Neural progenitor cell (in vitro differentiated cells): ENCODE measurements around the gene CTSD. TPM values are rescaled to one million over a fixed set of nuclear protein-coding genes. Genes with fewer than 3 reads are reported as not detected.
"Not testable (repeated sequence)": the region's sequence is repeated elsewhere in the genome, so short reads cannot be mapped to it uniquely, and the experiment has no call there.

Experiments used
- DNase-seq: peaks from one replicate; pipeline ENCODE4 v3.0.0-alpha.2; 2016; ENCODE audit warnings: low spot score
- H2AFZ ChIP-seq: fragments of 200-600 bp; sonication (generic); replicated peaks from 2 replicates; pipeline ENCODE4 v1.6.1; 2016; ENCODE audit warnings: antibody characterized with exemption
- H3F3A ChIP-seq: fragments of 200-600 bp; sonication (generic); 2 replicates; pipeline ENCODE4 v1.6.1; 2016; ENCODE audit warnings: antibody characterized with exemption, low read depth
- H3K27ac ChIP-seq: fragments of 200-600 bp; sonication (generic); 2 replicates; pipeline ENCODE4 v1.5.1; 2016; ENCODE audit warnings: mild to moderate bottlenecking
- H3K27me3 ChIP-seq: fragments of 200-600 bp; sonication (generic); 2 replicates; pipeline ENCODE4 v1.6.1; 2016; ENCODE audit warnings: mild to moderate bottlenecking, moderate library complexity
- H3K36me3 ChIP-seq: fragments of 200-600 bp; sonication (generic); 2 replicates; pipeline ENCODE4 v1.5.1; 2016
- H3K4me1 ChIP-seq: fragments of 200-600 bp; sonication (generic); 2 replicates; pipeline ENCODE4 v1.6.1; 2016; ENCODE audit warnings: mixed run types
- H3K4me2 ChIP-seq: fragments of 200-600 bp; sonication (generic); 2 replicates; pipeline ENCODE4 v1.6.1; 2016
- H3K4me3 ChIP-seq: fragments of 200-600 bp; sonication (generic); 2 replicates; pipeline ENCODE4 v1.5.1; 2016
- H3K79me2 ChIP-seq: fragments of 200-600 bp; sonication (generic); 2 replicates; pipeline ENCODE4 v1.6.1; 2016; ENCODE audit warnings: low read depth
- H3K9ac ChIP-seq: fragments of 200-600 bp; sonication (generic); 2 replicates; pipeline ENCODE4 v1.6.1; 2016
- H3K9me3 ChIP-seq: fragments of 200-600 bp; sonication (generic); 2 replicates; pipeline ENCODE4 v1.5.1; 2016; ENCODE audit warnings: low read depth
- H4K20me1 ChIP-seq: fragments of 200-600 bp; sonication (generic); 2 replicates; pipeline ENCODE4 v1.6.1; 2016; ENCODE audit warnings: low read depth
- H3K27ac Mint-ChIP-seq: 3 replicates; pipeline ENCODE4 v1.8.0; 2021; ENCODE audit warnings: mixed read lengths
- H3K27me3 Mint-ChIP-seq: 2 replicates; pipeline ENCODE4 v1.8.0; 2022; ENCODE audit warnings: low read depth, mild to moderate bottlenecking, inconsistent platforms, moderate library complexity, mixed read lengths; ENCODE audit not compliant: insufficient read depth
- H3K36me3 Mint-ChIP-seq: 3 replicates; pipeline ENCODE4 v1.8.0; 2021; ENCODE audit warnings: mixed read lengths
- H3K4me1 Mint-ChIP-seq: 3 replicates; pipeline ENCODE4 v1.8.0; 2021; ENCODE audit warnings: mixed read lengths
- H3K4me3 Mint-ChIP-seq: 3 replicates; pipeline ENCODE4 v1.8.0; 2021; ENCODE audit warnings: mild to moderate bottlenecking, moderate library complexity, mixed read lengths
- H3K9me3 Mint-ChIP-seq: 3 replicates; pipeline ENCODE4 v1.8.0; 2020; ENCODE audit warnings: mixed read lengths
- EZH2 ChIP-seq: fragments of 200-600 bp; sonication (generic); IDR thresholded peaks from 2 replicates; pipeline ENCODE4 v1.6.1; 2017; ENCODE audit warnings: antibody characterized with exemption, mild to moderate bottlenecking, moderate library complexity
- EZH2phosphoT487 ChIP-seq: fragments of 200-600 bp; sonication (generic); IDR thresholded peaks from 2 replicates; pipeline ENCODE4 v1.6.1; 2017; ENCODE audit warnings: antibody characterized with exemption
- total RNA-seq: library from RNA; depleted of rRNA; stranded (reverse); fragments of >200 nt; gene quantifications from 2 replicates; pipeline ENCODE4 v1.2.3, GENCODE V29; 2015; ENCODE audit warnings: low replicate concordance
- TF ChIP-seq, protein P1 (sequence below): fragments of 200-600 bp; sonication (generic); IDR thresholded peaks from 2 replicates; pipeline ENCODE4 v1.5.1; 2017; ENCODE audit warnings: antibody characterized with exemption, mild to moderate bottlenecking

CTSD gene
- 38.2 and 94.6 TPM in 2 replicates for total RNA-seq

DNA sequence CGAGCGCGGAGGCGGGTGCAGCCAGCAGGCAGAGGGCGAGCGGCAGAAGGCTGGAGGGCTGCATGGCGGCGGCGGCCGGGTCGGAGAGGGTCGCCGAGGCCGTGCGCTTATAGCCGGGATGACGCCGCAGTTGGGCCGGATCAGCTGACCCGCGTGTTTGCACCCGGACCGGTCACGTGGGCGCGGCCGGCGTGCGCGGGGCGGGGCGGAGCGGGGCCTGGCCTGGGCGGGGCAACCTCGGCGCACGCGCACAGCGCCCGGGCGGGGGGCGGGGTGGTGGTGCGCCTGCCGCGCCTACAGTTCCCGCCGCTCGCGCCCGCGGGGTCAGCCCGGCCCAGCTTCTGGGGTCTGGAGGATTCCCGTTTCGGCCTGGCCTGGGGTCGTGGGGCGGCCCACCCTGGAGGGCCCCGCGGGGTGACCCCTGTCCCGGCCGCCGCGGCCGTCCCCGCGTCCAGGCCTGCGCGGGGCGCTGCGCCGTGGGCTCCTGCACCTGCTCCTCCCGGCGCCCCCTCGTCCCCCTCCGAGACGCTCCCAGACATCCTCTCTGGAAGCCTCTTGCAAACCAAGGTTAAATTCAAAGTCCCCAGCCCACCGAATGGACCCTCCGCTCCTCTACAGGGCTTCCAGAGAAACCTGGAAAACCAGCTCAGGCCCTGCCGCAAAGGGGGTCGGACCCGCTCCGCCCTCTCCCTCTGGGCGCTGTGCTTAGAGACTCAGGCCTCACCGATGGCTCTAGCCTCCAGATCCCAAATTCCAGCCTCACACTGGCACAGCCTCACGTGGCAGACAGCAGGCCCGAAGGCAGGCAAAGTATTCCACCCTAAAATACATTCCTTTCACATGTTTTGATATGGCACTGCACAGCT lies at the start of gene CTSD:
Gene CTSD, minus strand, starts transcription at position 132 of the 866 bp plus-strand sequence. Its CDS starts 68 bp downstream, at position 64.
- Mint-ChIP-seq H3K27ac (peak within 1 kb of the TSS; percentile 97), H3K4me1 (peaks cover 11% of the 10 kb centered on the region), H3K36me3 (no peaks in the 10 kb centered on the region), H3K27me3 (peaks cover 2% of the 10 kb centered on the region), H3K4me3 (peak within 1 kb of the TSS; percentile 96), H3K9me3 (no peaks in the 10 kb centered on the region)
- peak; percentile 93 for DNase-seq
- no peaks in the 10 kb centered on the region for H3K9me3 ChIP-seq
- peak within 1 kb of the TSS; percentile 89 for H3K9ac ChIP-seq
- H3K79me2 ChIP-seq: peaks cover 13% of the 10 kb centered on the region
- peak within 1 kb of the TSS; percentile 100 for H3K4me2 ChIP-seq
- no peaks in the 10 kb centered on the region for H4K20me1 ChIP-seq
- peak within 1 kb of the TSS; percentile 69 for H2AFZ ChIP-seq
- no peaks in the 10 kb centered on the region for H3F3A ChIP-seq
- no peaks in the 10 kb centered on the region for H3K4me1 ChIP-seq
- no peak for TF ChIP-seq EZH2phosphoT487
- TF ChIP-seq, protein P1, sequence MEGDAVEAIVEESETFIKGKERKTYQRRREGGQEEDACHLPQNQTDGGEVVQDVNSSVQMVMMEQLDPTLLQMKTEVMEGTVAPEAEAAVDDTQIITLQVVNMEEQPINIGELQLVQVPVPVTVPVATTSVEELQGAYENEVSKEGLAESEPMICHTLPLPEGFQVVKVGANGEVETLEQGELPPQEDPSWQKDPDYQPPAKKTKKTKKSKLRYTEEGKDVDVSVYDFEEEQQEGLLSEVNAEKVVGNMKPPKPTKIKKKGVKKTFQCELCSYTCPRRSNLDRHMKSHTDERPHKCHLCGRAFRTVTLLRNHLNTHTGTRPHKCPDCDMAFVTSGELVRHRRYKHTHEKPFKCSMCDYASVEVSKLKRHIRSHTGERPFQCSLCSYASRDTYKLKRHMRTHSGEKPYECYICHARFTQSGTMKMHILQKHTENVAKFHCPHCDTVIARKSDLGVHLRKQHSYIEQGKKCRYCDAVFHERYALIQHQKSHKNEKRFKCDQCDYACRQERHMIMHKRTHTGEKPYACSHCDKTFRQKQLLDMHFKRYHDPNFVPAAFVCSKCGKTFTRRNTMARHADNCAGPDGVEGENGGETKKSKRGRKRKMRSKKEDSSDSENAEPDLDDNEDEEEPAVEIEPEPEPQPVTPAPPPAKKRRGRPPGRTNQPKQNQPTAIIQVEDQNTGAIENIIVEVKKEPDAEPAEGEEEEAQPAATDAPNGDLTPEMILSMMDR: peak; percentile 13
- no peak within 1 kb of the TSS for H3K27ac ChIP-seq
- peak within 1 kb of the TSS; percentile 99 for H3K4me3 ChIP-seq
- no peaks in the 10 kb centered on the region for H3K27me3 ChIP-seq
- no peaks in the 10 kb centered on the region for H3K36me3 ChIP-seq

DNA sequence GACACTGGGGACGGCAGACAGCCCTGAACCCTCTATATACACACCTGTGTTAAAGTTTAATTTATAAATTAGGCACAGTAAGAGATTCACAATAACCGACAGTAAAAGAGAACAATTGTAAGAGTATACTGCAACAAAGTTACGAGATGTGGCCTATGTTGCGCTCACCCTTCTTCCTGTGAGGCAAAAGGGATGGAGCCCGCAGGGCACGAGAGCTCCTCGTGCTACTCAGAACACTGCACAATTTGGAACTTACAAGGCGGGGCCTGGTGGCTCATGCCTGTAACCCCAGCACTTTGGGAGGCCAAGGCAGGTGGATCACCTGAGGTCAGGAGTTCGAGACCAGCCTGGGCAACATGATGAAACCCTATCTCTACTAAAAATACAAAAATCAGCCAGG lies 49.6 kb upstream of the CTSD start:
- H3K36me3 ChIP-seq, H3K4me1 Mint-ChIP-seq, H3K9me3 ChIP-seq, H3K27me3 Mint-ChIP-seq, H3K9ac ChIP-seq, H4K20me1 ChIP-seq, H3K4me2 ChIP-seq, H3F3A ChIP-seq, H3K27me3 ChIP-seq, H3K4me1 ChIP-seq, H3K36me3 Mint-ChIP-seq, DNase-seq, H3K79me2 ChIP-seq, H3K4me3 ChIP-seq, H3K27ac ChIP-seq, H3K27ac Mint-ChIP-seq, H3K4me3 Mint-ChIP-seq, H2AFZ ChIP-seq: not testable (repeated sequence)
- peaks cover 11% of the 10 kb centered on the region for H3K9me3 Mint-ChIP-seq

DNA sequence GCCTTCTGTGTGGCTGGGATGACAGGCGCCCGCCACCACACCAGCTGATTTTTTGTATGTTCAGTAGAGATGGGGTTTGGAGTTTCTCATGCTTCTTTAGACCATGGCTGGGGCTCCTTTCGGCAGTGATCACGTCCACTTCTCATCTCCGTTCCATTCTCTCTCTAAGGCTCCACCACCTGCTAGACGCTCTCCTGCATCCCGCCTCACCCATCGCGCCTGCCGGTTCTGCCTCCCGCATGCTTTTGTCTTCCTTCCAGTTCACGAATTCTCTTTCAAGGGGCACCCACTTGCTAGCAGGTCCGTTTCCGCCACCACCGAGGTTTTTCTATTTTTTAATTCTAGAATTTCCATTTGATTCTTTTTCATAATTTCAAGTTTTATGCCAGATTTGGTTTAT lies 49.1 kb upstream of the CTSD start:
- no peaks in the 10 kb centered on the region for H4K20me1 ChIP-seq
- H3K9ac ChIP-seq: no peak overlapping the region
- H3K9me3 ChIP-seq: no peaks in the 10 kb centered on the region
- Mint-ChIP-seq H3K4me1 (no peaks in the 10 kb centered on the region), H3K4me3 (no peak overlapping the region), H3K27ac (no peak overlapping the region), H3K9me3 (peaks cover 11% of the 10 kb centered on the region), H3K27me3 (peaks cover 4% of the 10 kb centered on the region), H3K36me3 (no peaks in the 10 kb centered on the region)
- no peak overlapping the region for H3K27ac ChIP-seq
- no peak overlapping the region for H2AFZ ChIP-seq
- DNase-seq: no peak
- no peaks in the 10 kb centered on the region for H3K4me1 ChIP-seq
- H3K4me2 ChIP-seq: no peak overlapping the region
- H3K27me3 ChIP-seq: no peaks in the 10 kb centered on the region
- H3K79me2 ChIP-seq: no peaks in the 10 kb centered on the region
- H3F3A ChIP-seq: no peaks in the 10 kb centered on the region
- no peaks in the 10 kb centered on the region for H3K36me3 ChIP-seq
- TF ChIP-seq EZH2phosphoT487: no peak
- TF ChIP-seq, protein P1: no peak
- TF ChIP-seq EZH2: no peak
- H3K4me3 ChIP-seq: no peak overlapping the region

DNA sequence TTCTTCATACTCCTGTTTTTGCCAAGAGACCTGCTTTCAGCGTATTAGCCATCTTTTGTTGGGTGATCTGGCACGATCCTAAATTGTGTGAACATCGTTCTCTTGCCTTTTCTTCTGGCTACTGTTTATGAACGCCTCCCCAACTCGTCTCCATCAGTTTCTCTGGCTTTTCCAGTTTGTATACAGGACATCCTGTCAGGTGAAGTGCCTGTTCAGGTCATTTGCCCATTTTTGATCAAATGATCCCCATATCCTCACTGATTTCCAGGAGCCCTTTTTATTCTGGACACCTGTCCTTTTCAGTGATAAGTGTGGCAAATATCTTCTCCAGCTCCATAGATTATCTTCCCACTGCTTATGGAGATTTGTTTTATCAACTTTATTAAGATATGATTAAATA lies 48.5 kb upstream of the CTSD start:
- H3K4me1 ChIP-seq: no peaks in the 10 kb centered on the region
- no peak overlapping the region for H3K4me3 ChIP-seq
- H3K36me3 ChIP-seq: no peaks in the 10 kb centered on the region
- H3K4me3 Mint-ChIP-seq: no peak overlapping the region
- H3K4me1 Mint-ChIP-seq: no peaks in the 10 kb centered on the region
- H3K9me3 Mint-ChIP-seq: peaks cover 8% of the 10 kb centered on the region
- no peaks in the 10 kb centered on the region for H3F3A ChIP-seq
- no peaks in the 10 kb centered on the region for H3K27me3 ChIP-seq
- no peak overlapping the region for H3K9ac ChIP-seq
- H3K79me2 ChIP-seq: no peaks in the 10 kb centered on the region
- H3K27ac ChIP-seq: no peak overlapping the region
- peaks cover 4% of the 10 kb centered on the region for H3K27me3 Mint-ChIP-seq
- no peaks in the 10 kb centered on the region for H3K36me3 Mint-ChIP-seq
- H2AFZ ChIP-seq: no peak overlapping the region
- no peaks in the 10 kb centered on the region for H3K9me3 ChIP-seq
- no peak overlapping the region for H3K4me2 ChIP-seq
- H3K27ac Mint-ChIP-seq: no peak overlapping the region
- no peak for DNase-seq
- TF ChIP-seq, protein P1: no peak
- no peaks in the 10 kb centered on the region for H4K20me1 ChIP-seq
